ENCODE measurements around the gene DOCK7.
"Not testable (repeated sequence)": the region's sequence is repeated elsewhere in the genome, so short reads cannot be mapped to it uniquely, and the experiment has no call there.

DNA sequence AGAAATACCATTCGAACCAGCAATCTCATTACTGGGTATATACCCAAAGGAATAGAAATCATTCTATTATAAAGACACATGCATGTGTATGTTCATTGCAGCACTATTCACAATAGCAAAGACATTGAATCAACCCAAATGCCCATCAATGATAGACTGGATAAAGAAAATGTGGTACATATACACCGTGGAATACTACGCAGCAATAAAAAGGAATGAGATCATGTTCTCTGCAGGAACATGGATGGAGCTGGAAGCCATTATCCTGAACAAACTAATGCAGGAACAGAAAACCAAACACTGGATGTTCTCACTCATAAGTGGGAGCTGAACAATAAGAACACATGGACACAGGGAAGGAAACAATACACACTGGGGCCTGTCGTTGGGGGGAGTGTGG lies 116.7 kb downstream of the DOCK7 start:
- TF ChIP-seq EZH2 (IDR thresholded peaks at IDR 0.05); POLR2AphosphoS5 (IDR thresholded peaks at IDR 0.05; ENCODE audit: borderline replicate concordance, low read depth, low read length): not testable (repeated sequence)
